Activated T-cell treated with anti-CD3 and anti-CD28 coated beads for 1 hour (primary cell): ENCODE data around the gene ZFP69B.

Experiments used
- DNase-seq: peaks from one replicate; pipeline ENCODE4 v3.0.0-alpha.2; 2020; ENCODE audit warnings: low read depth

The ZFP69B gene

DNA sequence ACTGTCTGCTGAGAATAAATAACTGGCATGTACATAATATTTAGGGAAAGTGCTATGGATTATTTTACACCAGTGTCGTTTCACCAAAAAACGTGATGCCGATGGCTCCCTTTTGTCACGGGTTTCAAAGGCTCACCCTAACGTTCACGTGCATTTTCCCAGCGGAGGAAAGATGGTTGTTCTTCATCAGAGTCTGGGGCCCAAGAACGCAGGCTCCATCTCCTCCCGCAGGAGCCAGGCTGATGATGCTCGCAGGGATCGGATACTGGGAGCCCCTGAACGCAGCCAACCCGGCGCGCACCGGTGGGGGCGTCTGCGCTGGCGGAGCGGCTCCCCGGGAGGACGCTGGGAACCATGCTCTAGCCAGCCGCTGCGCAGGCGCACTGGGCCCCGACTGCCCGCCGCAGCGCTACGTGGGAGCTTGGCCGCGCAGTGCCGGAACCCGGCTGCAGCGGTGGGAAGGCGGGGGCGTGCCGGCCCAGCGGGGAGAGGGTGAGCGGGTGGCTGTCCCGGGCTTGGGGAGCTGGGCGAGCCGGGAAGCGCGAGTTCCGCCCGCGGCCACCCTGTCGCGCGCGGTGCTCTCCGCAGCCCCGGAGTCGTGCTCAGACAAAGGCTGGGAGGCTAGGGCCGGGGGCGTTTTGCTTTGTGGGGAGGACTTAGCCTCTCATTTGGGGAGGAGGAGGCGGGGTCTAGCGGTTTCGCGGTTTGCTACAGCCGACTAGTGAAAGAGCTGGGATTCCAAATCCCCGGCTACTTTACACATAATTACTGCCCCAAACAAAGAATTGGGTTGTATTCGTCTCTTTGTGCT, at the start of gene ZFP69B:
Gene ZFP69B (plus strand): TSS at position 793 of the 811 bp plus-strand sequence. CDS start 486 bp downstream, outside the sequence.
- peak; percentile 83 for DNase-seq

DNA sequence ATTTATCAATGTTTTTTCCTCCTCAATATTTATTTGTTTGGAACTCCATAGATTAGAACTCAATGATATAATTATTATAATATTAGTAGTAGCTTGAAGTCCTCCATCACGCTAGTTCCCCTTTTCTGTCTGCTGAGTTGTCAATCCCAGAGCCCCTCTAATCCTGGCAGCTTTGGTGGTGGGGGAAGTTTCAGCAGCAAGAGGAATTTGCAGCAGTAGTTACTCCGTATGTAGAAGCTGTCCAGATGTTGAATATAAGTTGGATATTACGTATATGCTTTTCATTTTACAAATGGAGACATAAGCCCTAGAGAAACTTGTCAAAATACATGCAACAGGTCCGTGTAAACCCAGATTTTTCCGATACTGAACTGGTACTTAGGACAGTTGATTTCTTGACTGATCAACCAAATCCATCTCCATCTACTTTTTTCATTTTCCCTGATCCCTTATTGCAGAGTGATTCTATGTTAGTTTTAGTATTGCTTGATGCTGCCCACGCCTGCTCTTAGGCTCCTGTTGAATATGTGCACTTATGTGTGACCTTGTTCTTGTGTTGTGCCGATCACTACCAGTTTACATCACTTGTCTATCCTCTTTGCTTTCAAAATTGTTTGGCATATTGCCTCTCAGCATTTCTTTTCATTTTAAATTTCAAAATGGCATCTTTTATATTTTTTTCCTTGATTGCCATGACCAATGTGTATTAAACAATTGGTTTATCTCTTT, 48.6 kb upstream of the ZFP69B start:
- no peak for DNase-seq

DNA sequence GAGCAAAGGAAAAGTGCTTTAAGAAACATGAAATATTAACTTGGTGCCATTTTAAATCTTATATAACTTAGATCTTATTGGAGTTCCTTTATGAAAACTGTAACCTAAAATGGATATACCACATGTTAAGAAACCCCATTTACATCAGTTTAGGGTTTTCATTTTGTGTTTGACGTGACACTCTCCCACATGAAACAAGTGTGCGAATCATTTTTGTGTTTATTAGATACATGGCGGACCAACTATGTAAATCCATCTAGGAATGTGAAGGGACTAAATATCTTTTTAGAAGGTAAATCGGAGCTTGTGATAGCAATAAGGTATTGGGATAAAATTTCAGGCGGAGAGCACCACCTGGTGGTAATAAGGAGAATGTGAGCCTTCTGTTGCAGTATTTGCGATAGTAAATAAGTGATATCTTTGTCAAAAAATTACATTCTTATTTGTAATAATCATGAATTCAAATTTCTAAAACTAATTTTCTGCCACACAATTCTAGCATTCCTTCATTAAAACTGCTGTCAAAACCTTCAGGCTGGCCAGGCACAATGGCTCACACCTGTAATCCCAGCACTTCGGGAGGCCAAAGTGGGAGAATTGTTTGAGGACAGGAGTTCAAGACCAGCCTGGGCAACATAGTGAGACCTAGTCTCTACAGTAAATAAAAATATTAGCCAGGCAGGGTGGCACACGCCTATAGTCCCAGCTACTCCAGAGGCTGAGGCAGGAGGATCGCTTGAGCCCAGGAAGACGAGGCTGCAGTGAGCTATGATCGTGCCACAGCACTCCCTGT, 45.4 kb upstream of the ZFP69B start:
- peak; percentile 17 for DNase-seq

DNA sequence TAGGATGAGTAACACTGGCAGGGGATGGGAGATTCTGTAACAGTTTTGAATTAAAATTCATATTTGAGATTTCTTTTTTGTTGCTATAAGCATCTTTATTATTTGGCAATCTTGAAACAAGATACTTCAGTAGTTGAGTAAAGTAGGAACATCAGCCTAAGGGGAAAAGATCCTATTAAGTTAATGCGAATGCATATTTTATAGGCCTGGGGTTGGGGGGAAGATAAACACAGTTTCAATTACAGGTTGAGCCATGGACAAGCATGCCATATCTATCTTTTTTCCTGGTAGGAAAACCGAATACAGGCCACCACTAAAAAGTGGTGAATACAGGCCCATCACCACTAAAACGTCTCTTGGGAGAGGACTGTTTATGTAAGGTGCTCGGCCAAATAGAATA, 44.5 kb upstream of the ZFP69B start:
- no peak for DNase-seq

DNA sequence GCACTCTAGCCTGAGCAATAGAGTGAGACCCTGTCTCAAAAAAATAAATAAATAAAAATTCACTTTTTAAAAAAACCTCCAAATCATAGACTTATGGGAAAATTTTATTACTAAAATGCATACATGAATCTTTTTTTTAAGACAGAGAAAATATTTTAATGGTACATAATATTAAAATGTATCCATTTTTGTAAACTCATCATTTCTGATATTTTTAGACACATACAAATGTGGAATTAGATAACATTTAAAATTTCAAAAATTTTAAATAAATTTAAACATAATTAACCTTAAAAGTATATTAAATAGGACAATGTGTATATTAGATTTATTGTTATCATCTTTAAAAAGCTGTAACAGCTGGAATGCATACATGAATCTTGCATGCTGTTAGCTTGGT, 42.8 kb upstream of the ZFP69B start:
- DNase-seq = no peak

DNA sequence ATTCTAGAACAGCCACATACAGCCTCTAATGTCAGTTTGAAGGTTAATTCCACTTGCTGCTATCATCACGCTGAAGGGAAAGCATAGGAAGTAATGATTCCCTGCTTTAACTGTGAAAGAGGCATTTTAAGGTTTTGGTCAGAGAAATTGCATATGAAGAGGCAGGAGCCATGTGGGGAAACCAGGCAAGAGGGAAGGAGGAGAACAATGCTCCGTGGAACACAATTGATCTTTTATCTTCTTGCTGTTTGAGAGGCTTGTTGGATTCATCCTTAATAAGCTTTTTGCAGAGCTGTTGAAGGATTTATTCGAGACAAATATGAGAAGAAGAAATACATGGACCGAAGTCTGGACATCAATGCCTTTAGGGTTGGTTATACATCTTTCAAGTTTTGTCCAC, 40.8 kb upstream of the ZFP69B start:
- DNase-seq = no peak

DNA sequence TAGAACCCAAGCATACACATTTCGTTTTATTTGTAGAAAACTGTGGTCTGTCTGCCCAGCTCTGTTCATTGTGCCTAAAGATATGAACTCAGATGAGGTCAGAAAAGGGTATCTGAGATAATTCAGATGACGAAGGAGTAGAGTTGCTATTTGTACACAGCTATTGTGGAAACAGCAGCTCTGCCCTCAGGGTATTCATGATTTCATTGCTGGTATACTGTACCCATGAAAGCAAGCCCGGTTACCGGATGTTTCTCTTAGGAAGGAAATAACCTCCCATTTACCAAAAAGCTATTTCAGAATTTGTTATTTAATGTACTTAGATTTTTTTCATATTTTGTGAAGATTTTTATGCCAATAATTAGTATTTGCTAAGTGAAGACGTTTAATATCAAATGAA, 39.0 kb upstream of the ZFP69B start:
- no peak for DNase-seq

DNA sequence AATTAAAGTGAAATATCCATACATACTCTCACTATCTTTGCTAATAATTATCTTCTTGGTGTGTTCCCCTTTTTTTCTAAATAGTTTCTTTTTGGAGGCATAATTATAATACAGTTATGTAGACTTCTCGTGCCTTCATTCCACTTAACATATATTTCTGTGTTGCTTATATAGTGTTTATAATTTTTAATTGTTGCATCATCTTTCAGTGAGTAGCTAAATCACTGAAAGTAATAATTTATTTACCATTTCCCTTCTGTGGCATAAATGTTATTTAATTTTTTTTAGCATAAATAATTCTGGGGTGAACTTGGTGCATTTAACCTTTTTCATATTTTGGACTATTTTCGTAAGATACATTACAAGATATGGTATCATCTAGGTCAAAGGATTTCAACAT, 38.4 kb upstream of the ZFP69B start:
- DNase-seq = no peak

DNA sequence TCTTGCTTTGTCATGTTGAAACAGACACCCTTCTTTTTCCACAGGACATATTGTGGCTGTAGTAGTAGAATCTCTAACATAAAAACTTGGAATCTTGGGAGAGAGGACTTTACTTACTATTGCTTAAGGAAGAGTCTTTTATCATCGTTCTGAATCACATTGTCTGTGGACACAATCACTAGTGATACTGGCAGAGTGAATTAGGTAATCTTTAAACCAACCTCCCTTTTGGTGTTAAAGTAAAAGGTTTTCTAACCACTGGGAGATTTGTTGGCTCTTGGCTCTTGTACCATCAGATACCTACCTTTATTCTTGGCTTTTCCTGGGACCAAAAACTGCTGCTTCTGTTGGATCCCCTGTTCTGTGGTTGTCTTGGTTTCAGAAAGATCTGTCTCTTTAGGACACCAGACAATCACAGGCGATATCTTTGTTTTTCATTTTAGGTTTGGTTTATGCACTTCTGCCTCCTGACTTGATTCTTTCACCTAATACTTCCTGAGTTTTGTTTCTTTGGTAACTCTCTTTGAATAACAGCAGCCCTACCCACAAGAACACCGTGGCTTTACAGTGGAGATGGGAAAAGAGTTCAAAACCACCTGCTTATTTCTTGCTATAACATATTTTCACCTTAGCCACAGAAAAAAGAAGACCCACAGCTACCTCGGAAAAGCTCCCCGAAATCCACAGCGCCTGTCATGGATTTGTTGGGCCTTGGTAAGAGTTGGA, 36.6 kb upstream of the ZFP69B start:
- no peak for DNase-seq

DNA sequence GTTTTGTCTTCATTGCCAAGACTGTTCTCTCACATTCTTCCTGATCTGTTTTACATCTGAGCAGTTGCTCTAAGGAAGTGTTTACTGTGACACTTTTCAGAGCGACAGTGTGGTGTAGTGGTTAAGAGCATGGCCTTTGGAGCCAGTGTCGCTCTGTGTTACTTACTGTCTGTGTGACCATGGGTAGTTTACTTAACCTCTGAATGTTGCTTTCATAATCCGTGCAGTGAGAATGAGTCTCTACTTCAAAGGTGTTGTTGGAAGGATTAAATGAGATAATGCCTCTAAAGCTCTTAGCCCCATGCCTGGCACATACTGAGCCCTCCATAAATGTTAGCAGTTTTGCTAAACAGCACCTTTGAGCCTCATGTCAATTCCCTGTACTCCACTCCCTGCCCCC, 35.9 kb upstream of the ZFP69B start:
- no peak for DNase-seq

DNA sequence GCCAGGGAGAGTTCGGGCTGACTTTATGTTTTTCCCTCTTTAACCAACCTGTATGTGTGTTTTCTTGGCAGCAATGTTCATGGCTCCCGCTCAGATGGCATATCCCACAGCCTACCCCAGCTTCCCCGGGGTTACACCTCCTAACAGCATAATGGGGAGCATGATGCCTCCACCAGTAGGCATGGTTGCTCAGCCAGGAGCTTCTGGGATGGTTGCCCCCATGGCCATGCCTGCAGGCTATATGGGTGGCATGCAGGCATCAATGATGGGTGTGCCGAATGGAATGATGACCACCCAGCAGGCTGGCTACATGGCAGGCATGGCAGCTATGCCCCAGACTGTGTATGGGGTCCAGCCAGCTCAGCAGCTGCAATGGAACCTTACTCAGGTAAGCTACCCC, 33.6 kb upstream of the ZFP69B start:
- no peak for DNase-seq

DNA sequence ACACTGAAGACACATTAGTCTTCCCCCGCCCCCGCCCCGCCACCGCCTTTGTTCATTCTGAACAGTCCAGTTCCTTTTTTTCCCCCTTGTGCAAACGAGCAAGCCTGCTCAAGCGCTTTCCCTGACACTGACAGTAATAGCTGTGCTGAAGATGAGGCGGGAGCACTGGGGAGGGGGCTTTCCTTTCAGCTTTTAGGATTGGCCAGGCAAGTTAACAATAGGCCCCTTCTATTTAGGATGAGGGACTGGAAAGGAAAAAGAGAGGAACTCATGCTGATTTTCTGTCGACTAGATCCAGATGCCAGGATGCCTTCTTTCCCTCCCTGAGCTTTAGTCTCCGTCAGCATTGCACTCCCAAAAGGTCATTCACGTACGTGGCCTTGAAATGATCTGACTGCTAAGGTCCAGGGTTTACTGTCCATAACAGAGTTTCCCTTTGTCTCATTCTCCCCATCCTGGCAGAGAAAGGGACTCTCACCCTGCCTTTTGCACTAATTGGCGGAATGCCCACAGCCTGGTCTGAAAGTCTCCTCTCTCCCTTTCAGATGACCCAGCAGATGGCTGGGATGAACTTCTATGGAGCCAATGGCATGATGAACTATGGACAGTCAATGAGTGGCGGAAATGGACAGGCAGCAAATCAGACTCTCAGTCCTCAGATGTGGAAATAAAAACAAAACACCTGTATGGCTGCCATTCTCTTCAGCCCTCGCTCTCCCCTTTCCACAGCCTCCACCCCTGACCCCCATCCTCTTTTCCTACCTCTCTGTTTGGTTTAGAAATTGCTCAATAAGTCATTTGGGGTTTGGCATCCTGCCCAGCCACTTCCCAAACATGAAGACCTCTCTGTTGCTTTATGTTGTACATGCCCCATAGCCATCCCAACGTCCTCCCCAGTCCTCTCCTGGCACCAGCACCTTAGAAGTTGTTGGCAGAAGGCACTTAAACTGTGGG, 28.6 kb upstream of the ZFP69B start:
- no peak for DNase-seq

DNA sequence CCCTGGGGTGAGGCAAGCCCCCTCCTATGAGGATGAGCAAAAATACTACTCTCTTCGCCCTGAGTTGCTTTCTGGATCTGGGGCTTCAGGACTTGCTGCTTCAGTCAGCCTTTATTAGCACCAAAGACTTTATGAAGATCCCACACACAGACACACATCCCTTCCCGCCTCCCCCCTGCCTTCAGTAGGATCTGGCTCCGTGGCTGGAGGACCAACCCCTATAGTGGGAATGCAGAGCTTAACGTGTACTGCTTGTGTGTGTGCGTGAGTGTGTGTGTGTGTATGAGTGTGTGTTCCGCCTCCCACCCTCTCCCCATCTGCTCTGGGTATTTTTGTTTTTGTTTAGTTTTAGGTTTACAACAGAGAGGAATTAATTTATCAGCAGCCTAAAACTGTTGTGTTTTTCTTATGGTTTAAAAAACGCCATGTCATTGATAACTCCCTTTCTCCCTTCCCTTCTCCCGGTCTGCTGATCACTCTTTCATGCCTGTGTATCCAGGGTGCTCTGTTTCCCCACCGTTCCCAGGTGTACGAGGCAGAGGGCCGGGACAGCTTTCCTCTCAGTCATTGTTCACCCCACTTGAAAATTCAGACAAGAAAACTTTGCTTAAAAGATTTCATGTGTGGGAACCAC, 27.5 kb upstream of the ZFP69B start:
- DNase-seq = no peak

DNA sequence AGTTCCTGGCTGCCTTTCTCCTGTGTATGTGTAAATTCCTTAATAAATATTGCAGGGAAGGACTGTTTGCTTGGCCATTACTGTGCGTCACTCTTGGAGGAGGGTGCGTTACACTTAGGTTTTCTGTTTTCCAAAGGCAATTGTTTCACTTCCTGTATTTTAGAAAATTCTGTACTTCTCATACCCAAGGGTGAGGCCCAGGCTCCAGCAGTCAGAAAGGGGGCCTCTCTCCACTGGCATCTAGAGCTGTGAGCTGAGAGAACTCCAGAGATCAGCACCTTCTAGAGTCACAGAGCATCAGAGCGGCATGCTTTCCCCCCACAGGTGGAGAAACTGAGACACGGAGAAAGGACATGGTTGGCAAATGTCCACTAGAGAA, 27.0 kb upstream of the ZFP69B start:
- no peak for DNase-seq

DNA sequence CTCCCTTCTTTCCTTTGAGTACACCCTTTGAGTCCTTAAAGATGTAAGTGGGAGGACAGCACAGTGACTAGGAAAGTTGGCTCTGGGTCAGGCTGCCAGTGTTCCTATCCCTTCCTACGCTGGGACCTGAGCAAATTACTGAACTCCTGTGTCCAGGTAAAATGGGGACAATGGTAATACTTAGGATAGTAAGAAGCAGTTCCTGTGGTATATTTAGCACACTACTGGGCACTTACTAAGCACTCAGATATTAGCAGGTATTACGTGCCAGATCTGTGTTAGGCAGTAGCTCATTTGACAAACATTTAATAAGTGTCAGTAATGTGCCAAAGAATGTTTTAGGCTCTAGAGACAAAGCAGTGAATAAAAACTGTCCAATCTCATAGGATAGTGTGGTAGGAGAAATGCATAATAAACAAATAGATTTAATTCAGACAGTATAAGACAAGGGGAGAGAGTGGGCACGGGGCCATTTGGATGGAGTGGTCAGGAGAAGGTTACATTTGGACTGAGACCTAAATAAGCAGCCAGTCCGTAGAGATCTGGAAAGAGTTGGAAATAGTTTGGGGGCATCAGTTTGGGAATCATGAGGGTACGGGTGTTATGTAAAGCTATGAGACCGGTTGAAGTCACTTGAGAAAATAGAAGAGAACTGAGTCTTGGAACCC, 26.2 kb upstream of the ZFP69B start:
- no peak for DNase-seq

DNA sequence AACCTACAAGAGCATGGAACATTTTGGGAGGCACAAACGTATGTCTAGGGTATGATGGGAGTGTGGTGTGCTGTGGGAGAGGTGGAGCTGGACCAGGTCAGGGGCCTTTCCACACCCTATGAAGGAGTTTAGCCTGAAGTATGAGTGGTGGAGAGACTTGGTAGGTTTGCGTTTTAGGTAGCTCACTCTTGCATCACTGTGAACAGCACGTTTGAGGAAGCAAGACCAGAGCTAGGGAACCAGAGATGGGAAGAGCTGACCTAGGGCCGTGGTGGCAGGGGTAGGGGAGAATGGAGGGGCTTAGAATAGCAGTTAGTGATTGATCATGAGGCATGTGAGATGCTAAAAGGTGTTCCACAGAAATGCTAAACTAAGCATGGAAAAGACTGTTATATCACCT, 25.1 kb upstream of the ZFP69B start:
- DNase-seq = no peak

DNA sequence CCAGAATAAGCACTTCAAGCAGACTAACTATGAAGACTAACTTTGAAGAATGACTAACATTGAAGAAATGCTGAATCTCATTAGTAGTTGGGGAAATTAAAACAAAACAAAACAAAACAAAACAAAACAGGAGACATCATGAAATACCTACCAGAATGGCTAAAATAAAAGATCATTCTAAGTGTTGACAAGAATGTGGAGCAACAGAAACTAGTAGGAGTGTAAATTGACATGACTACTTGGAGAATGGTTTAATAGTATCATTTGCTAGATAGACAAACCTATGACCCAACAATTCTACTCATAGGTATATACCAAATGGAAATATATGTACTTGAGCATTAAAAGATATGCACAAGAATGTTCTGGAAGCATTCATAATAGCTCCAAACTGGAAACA, 18.9 kb upstream of the ZFP69B start:
- no peak for DNase-seq

DNA sequence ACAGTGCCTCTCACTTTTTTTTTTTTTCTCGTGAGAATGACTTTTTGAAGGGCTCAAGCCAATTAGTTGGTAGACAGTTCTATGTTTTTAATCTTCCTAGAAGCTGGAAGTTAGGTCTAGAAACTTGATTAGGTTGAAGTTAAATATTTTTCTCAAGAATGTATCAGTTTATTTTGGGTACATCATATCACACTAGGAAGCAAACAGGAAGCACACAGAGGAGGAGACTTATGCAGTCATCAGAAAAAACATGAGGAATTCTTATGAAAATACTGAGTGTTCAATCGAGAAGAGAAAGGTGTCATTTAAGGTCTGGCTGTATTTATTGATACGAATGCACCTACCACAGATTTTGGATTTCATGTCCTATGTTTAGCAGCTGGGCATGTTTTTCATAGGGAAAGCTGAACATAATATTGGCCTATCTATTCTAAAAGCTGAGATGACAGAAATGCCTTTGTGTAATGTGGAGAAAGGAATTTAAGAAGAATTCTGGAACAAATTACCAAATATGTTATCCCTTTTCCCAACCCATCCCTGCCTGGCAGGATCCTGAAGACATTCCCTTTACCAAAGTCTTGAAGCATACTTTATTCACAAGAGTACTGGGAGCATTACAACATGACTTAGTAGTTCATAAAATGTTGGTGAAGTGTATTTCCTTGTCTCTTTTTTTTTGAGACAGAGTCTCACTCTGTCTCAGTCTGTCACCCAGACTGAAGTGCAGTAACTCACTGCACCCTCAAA, 17.5 kb upstream of the ZFP69B start:
- DNase-seq = no peak

DNA sequence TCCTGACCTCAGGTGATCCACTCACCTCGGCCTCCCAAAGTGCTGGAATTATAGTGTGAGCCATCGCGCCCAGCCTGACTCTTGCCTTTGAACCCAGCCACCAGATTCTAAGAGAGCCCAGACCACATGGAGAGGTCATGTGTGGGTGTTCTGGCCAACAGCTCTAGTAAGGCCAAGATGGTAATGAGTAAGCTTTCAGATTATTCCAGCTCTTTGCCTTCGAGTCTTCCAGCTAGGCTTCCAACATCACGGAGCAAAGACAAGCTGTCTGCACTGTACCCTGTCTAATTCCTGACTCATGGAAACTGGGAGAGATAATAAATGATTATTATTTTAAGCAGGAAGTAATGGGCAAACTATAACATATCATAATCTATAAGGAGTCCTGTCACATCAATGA, 14.8 kb upstream of the ZFP69B start:
- no peak for DNase-seq
